ENCODE results near the gene BRD1.
A peak's percentile ranks its signal among the peaks of the same experiment; 100 is the strongest.

Gene BRD1

GRCh38 chr22:49800408-49801238 is 27.1 kb downstream of the BRD1 start:
- DNase-seq, result no peak

- DNase-seq, result no peak
Measured at GRCh38 chr22:49799431-49800075, 28.1 kb downstream of the BRD1 start.

GRCh38 chr22:49798486-49799151 is 29.1 kb downstream of the BRD1 start:
- DNase-seq, result no peak

- DNase-seq, result no peak
Measured at GRCh38 chr22:49797706-49798105, 30.0 kb downstream of the BRD1 start.

GRCh38 chr22:49796596-49797270 is 30.9 kb downstream of the BRD1 start:
- no peak for DNase-seq

- DNase-seq, result no peak
Measured at GRCh38 chr22:49795521-49795920, 32.2 kb downstream of the BRD1 start.

- no peak for DNase-seq
Measured at GRCh38 chr22:49793871-49794270, 33.8 kb downstream of the BRD1 start.

GRCh38 chr22:49793296-49793695 is 34.4 kb downstream of the BRD1 start:
- no peak for DNase-seq

- no peak for DNase-seq
Measured at GRCh38 chr22:49792107-49792506, 35.6 kb downstream of the BRD1 start.

GRCh38 chr22:49791682-49792081 is 36.0 kb downstream of the BRD1 start:
- DNase-seq, result no peak

GRCh38 chr22:49790912-49791311 is 36.8 kb downstream of the BRD1 start:
- no peak for DNase-seq

- peak; percentile 75 for DNase-seq
Measured at GRCh38 chr22:49789289-49790141, 38.2 kb downstream of the BRD1 start.

GRCh38 chr22:49788504-49788903 is 39.2 kb downstream of the BRD1 start:
- DNase-seq, result peak; percentile 42

- no peak for DNase-seq
Measured at GRCh38 chr22:49787861-49788260, 39.8 kb downstream of the BRD1 start.

- DNase-seq, result peak; percentile 53
Measured at GRCh38 chr22:49786976-49787706, 40.5 kb downstream of the BRD1 start.

- DNase-seq, result no peak
Measured at GRCh38 chr22:49785841-49786471, 41.7 kb downstream of the BRD1 start.

- no peak for DNase-seq
Measured at GRCh38 chr22:49785046-49785521, 42.6 kb downstream of the BRD1 start.

- DNase-seq, result no peak
Measured at GRCh38 chr22:49784630-49784971, 43.1 kb downstream of the BRD1 start.

GRCh38 chr22:49783926-49784629 is 43.6 kb downstream of the BRD1 start:
- no peak for DNase-seq

GRCh38 chr22:49783036-49783746 is 44.5 kb downstream of the BRD1 start:
- DNase-seq, result no peak
